OCI-LY1 (cell line): Measurements from ENCODE around the gene ANKRD30B.

ENCODE experiments used
- EZH2 ChIP-seq: fragments of 200-600 bp; sonication (generic), shearing (Covaris generic); IDR thresholded peaks from 2 replicates; pipeline ENCODE4 v1.8.0; 2017; ENCODE audit warnings: borderline replicate concordance, mixed run types, mild to moderate bottlenecking, antibody characterized with exemption, low read length, moderate library complexity, mixed read lengths
- TF ChIP-seq, protein P1 (sequence below): fragments of 200-600 bp; sonication (generic), shearing (Covaris generic); IDR thresholded peaks from 2 replicates; pipeline ENCODE4 v1.5.1; 2017; ENCODE audit warnings: mild to moderate bottlenecking, antibody characterized with exemption, low read length, moderate library complexity, mixed read lengths

DNA sequence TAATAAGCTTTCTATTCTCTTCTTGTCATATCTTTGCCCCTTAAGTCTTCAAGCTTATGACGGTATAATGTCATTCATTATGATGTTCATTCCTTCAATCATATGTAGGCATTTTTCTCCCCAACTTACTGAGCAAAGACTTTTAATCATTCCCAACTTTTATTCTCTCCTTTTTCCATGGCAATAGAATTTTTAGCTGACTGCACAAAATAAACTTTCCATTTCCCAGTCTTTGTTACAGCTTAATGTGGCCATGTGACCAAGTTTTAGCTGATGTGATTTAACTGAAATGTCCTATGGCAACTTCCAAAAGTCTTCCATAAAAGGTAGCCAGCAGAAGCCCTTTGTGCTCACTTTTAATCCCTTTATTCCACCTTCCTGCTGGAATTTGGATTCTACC is 152.5 kb downstream of the ANKRD30B start:
- TF ChIP-seq, protein P1, sequence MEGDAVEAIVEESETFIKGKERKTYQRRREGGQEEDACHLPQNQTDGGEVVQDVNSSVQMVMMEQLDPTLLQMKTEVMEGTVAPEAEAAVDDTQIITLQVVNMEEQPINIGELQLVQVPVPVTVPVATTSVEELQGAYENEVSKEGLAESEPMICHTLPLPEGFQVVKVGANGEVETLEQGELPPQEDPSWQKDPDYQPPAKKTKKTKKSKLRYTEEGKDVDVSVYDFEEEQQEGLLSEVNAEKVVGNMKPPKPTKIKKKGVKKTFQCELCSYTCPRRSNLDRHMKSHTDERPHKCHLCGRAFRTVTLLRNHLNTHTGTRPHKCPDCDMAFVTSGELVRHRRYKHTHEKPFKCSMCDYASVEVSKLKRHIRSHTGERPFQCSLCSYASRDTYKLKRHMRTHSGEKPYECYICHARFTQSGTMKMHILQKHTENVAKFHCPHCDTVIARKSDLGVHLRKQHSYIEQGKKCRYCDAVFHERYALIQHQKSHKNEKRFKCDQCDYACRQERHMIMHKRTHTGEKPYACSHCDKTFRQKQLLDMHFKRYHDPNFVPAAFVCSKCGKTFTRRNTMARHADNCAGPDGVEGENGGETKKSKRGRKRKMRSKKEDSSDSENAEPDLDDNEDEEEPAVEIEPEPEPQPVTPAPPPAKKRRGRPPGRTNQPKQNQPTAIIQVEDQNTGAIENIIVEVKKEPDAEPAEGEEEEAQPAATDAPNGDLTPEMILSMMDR = no peak
- TF ChIP-seq EZH2 = no peak
